Gastroesophageal sphincter (tissue), 3 donors: ENCODE data around the gene WASHC4.

ENCODE experiments used
- CTCF ChIP-seq, 4 experiments: fragments of 200-600 bp in 2 of 4; fragments of 450-650 bp in 2 of 4; sonication (generic) in 1 of 4; IDR thresholded peaks; one replicate each; pipeline ENCODE4 v1.5.1; 2017 to 2019; ENCODE audit warnings: antibody characterized with exemption in 4 of 4, mild to moderate bottlenecking in 2 of 4, moderate library complexity in 2 of 4
- EP300 ChIP-seq: sonication (generic); formaldehyde crosslinking; IDR thresholded peaks from one replicate; pipeline ENCODE4 v1.6.1; 2017; ENCODE audit warnings: antibody characterized with exemption, mild to moderate bottlenecking
- POLR2A ChIP-seq, 2 donors: fragments of 450-650 bp; IDR thresholded peaks; one replicate each; pipeline ENCODE4 v1.6.1; 2017; ENCODE audit warnings: antibody characterized with exemption in 2 of 2, mild to moderate bottlenecking in 2 of 2, moderate library complexity in 1 of 2
- POLR2AphosphoS5 ChIP-seq: sonication (generic); formaldehyde crosslinking; IDR thresholded peaks from one replicate; pipeline ENCODE4 v1.6.1; 2017; ENCODE audit warnings: antibody characterized with exemption

GRCh38 chr12:105218434-105218833, 110.9 kb downstream of the WASHC4 start:
- TF ChIP-seq CTCF (IDR thresholded peaks at IDR 0.05) (no peak), POLR2AphosphoS5 (no peak), POLR2A (IDR thresholded peaks at IDR 0.05) (no peak), EP300 (no peak)
